GM13977 (cell line): ENCODE results near the gene SSH2.
"Not testable (repeated sequence)": the region's sequence is repeated elsewhere in the genome, so short reads cannot be mapped to it uniquely, and the experiment has no call there.

Experiments used
- DNase-seq: peaks from one replicate; pipeline ENCODE4 v3.0.0; 2012; ENCODE audit warnings: low spot score
- CTCF ChIP-seq: IDR thresholded peaks from 2 replicates; pipeline ENCODE4 v1.5.1; 2012; ENCODE audit warnings: mild to moderate bottlenecking, control low read depth; ENCODE audit not compliant: insufficient read depth; ENCODE audit errors: extremely low read depth, missing control alignments
- in situ Hi-C: fragments of 300-500 bp; cut with MboI; formaldehyde crosslinking; loops from one replicate; pipeline ENCODE4 v1.12.0; 2022; ENCODE audit warnings: low sequenced_read_pairs, low pct_unique_long_range_greater_than_20kb, mixed read lengths, inconsistent platforms; ENCODE audit not compliant: unreplicated experiment

Gene SSH2

DNA sequence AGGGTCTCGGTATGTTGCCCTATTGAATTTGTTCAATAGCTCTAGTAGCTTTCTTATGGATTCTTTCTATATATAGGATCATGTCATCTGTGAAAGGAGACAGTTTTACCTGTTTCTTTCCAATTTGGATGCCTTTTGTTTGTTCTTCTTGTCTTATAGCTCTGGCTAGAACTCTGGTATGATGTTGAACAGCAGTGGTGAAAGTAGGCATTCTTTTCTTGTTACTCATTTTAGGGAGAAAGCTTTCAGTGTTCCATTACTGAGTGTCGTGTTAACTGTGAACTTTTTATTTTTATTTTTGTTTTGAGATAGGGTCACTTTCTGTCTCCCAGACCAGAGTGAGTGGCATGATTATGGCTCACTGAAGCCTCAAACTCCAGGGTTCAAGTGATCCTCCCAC, 32.6 kb upstream of the SSH2 start:
- no peak for TF ChIP-seq CTCF
- DNase-seq: no peak
- in situ Hi-C loops: no loop called here

DNA sequence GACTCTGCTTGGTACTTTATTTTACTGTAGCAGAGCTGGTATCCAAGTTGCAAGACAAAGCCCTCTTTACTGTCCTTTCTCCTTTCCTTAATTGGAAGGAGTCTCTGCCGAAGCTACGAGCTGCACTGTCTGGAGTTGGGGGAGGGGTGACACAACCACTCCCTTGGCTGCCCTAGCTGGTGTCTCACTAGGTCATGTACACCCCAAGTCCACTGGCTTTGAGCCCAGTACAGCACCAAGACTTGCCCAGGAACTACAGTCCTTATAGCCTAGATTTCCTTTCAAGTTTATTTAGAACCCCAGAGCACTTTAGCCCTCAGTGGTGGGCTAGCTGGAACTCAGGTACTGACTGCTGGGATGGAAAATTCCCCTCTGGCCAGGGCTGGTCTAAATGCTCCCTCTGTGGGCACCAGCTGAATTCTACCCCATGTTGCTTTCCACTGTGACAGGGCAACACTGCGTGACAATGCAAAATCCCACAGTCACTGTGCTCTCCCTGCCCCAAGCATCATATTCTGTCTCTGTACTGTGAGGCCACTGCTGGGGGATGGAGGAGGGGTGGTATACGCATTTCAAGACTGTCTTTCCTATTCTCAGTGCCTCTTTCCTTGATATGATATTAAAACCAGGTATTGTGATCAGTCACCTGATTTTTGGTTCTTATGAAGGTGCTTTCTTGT, 29.8 kb upstream of the SSH2 start:
- TF ChIP-seq CTCF: no peak
- in situ Hi-C loops: no loop called here
- DNase-seq: no peak

- in situ Hi-C loops: no loop called here
- no peak for TF ChIP-seq CTCF
- no peak for DNase-seq
These were observed 29.1 kb upstream of the SSH2 start for GRCh38 chr17:29958947-29959657.

GRCh38 chr17:29957488-29957887, 27.5 kb upstream of the SSH2 start:
- in situ Hi-C loops, DNase-seq: not testable (repeated sequence)

DNA sequence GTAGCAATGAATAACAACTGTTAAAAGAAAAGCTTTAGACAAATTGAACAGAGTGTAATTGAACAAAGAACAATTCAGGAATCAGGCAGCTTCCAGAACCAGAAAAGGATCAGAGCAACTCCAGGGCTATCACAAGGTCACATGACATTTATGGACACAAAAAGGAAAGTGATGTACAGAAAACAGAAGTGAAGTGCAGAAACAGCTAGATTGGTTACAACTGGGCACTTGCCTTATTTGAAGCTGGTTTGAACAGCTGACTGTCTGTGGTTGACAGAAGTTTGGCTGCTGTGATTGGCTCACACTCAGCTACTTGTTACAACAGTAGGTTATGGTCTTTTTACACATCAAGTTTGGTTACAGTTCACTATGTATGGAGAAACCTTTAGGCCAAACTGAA, 26.2 kb upstream of the SSH2 start:
- no peak for DNase-seq
- no peak for TF ChIP-seq CTCF
- in situ Hi-C loops: no loop called here

DNA sequence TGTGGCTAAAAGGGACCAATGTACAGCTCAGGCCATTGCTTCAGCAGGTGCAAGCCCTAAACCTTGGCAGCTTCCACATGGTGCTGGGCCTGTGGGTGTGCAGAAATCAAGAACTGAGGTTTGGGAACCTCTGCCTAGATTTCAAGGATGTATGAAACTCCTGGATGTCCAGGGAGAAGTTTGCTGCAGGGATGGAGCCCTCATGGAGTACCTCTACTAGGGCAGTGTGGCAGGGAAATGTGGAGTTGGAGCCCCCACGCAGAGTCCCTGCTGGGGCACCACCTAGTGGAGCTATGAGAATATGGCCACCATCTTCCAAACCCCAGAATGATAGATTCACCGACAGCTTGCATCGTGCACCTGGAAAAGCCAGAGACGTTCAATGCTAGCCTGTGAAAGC, 24.4 kb upstream of the SSH2 start:
- in situ Hi-C loops: no loop called here
- no peak for TF ChIP-seq CTCF
- no peak for DNase-seq

- in situ Hi-C loops: loop anchor here (25.0 kb wide), 1 partner anchor 312 kb away; no protein-coding TSS in a partner anchor
- no peak for DNase-seq
These were observed 19.7 kb upstream of the SSH2 start for GRCh38 chr17:29949696-29950095.

More at GRCh38 chr17:29949696-29950095, 19.7 kb upstream of the SSH2 start:
- no peak for TF ChIP-seq CTCF
